Measurements from ENCODE around the gene UBE2G2. TPM values are rescaled to one million over a fixed set of nuclear protein-coding genes. Genes with fewer than 3 reads are reported as not detected.

Gene UBE2G2
- total RNA-seq, 2 donors from 2014 or later = 124 TPM

Other genes starting within 250 kb of the UBE2G2 start
- gene KRTAP10-3, start 243.0 kb downstream of the UBE2G2 start, total RNA-seq = not detected
- gene KRTAP10-4, start 228.1 kb downstream of the UBE2G2 start, total RNA-seq = not detected
- not detected for gene KRTAP10-5, start 221.2 kb downstream of the UBE2G2 start, total RNA-seq
- not detected for gene KRTAP10-6, start 209.3 kb downstream of the UBE2G2 start, total RNA-seq
- gene KRTAP10-7, start 201.2 kb downstream of the UBE2G2 start, total RNA-seq = not detected
- not detected for gene KRTAP10-8, start 189.7 kb downstream of the UBE2G2 start, total RNA-seq
- gene KRTAP10-9, start 174.7 kb downstream of the UBE2G2 start, total RNA-seq = not detected
- not detected for gene KRTAP10-10, start 164.5 kb downstream of the UBE2G2 start, total RNA-seq
- gene KRTAP10-11, start 155.4 kb downstream of the UBE2G2 start, total RNA-seq = not detected
- not detected for gene KRTAP12-4, start 147.2 kb downstream of the UBE2G2 start, total RNA-seq
- not detected for gene KRTAP12-3, start 143.9 kb downstream of the UBE2G2 start, total RNA-seq
- not detected for gene KRTAP12-2, start 134.9 kb downstream of the UBE2G2 start, total RNA-seq
- not detected for gene KRTAP12-1, start 119.7 kb downstream of the UBE2G2 start, total RNA-seq
- not detected for gene KRTAP10-12, start 104.6 kb downstream of the UBE2G2 start, total RNA-seq
- gene TSPEAR, start 90.2 kb downstream of the UBE2G2 start, total RNA-seq = not detected
- gene SUMO3, start 16.2 kb upstream of the UBE2G2 start, total RNA-seq = 10 to 100 TPM; 62.1 to 73.4 TPM
- gene PTTG1IP, start 71.9 kb upstream of the UBE2G2 start, total RNA-seq = 100 to 1,000 TPM in 1 of 2 donors, 10 to 100 TPM in 1; 98.4 to 123 TPM
- 100 to 1,000 TPM; 248 to 359 TPM for gene ITGB2, start 119.1 kb upstream of the UBE2G2 start, total RNA-seq
- 10 to 100 TPM; 14.0 to 15.4 TPM for gene SLX9, start 138.2 kb upstream of the UBE2G2 start, total RNA-seq

Measured in T-helper 17 cell (primary cell).